ENCODE measurements around the gene STX4. TPM values are rescaled to one million over a fixed set of nuclear protein-coding genes. Genes with fewer than 3 reads are reported as not detected.
"Not testable (repeated sequence)": the region's sequence is repeated elsewhere in the genome, so short reads cannot be mapped to it uniquely, and the experiment has no call there.

Gene STX4
- total RNA-seq, 1 donor: 16.5 TPM

DNA sequence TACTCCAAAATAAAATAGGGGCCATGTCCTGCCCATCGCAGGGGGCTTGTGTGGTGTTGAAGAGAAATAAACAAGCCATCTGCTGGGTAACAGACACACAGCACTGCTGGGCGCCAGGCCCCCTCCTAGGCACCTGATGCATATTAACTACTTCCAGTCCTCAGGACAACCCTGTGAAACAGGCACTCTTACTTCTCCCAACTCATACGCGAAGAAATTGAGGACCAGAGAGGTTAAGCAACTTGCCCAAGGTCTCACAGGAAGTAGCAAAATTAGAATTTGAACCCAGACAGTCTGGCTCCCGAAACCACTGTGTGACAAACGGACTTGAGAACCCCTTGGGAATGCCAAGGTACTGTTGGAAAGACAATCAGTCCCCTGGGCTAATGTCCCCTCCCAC is 25.7 kb upstream of the STX4 start:
- H3K27me3 ChIP-seq (ENCODE audit: insufficient read depth, low read length): peaks cover 13% of the 10 kb centered on the region
- H3K9me3 ChIP-seq (ENCODE audit: low read depth, low read length): no peaks in the 10 kb centered on the region
- peaks cover 4% of the 10 kb centered on the region for H3K4me1 ChIP-seq (ENCODE audit: insufficient read depth, low read length)
- H3K4me3 ChIP-seq (ENCODE audit: low read length): no peak overlapping the region

DNA sequence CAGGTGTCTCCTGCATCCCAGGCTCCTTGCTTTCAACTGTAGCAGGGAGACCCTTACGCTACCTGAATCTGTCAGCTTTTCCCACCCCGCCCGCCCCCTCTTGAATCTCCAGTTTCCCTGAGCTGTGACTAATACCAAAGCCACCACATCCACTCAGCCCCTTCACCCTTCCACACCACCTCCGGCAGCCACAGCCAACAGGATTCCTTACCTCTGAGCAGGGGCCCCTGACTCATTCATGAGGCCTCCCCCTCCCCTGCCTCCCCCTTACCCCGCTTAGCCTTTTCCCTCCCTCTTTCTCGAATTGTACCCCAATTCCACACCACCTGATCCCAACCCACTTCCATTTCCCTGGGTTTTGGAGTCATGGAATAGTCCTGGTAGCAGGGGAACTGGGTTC is 25.2 kb upstream of the STX4 start:
- Histone ChIP-seq H3K9me3 (ENCODE audit: low read depth, low read length) (no peaks in the 10 kb centered on the region), H3K4me3 (ENCODE audit: low read length) (no peak overlapping the region), H3K4me1 (ENCODE audit: insufficient read depth, low read length) (peaks cover 4% of the 10 kb centered on the region), H3K27me3 (ENCODE audit: insufficient read depth, low read length) (peaks cover 13% of the 10 kb centered on the region)

DNA sequence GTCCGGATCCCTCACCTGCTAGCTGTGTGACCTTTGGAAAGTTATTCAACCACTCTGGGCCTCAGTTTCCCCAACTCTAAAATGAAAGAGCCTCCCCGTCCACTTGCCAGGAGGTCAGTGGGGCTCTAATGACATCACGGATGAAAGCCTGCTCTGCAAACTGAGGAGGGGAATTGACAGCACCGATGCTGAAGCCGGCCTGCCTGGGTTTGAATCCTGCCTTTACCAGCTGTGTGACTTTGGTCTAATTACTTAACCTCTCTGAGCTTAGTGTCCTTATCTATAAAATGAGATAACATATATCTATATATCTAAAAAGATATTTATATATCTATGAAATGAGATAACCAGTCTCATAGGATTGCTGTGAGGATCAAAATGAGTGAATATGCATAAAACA is 24.8 kb upstream of the STX4 start:
- no peak overlapping the region for H3K4me3 ChIP-seq (ENCODE audit: low read length)
- peaks cover 4% of the 10 kb centered on the region for H3K4me1 ChIP-seq (ENCODE audit: insufficient read depth, low read length)
- no peaks in the 10 kb centered on the region for H3K9me3 ChIP-seq (ENCODE audit: low read depth, low read length)
- H3K27me3 ChIP-seq (ENCODE audit: insufficient read depth, low read length): peaks cover 13% of the 10 kb centered on the region

DNA sequence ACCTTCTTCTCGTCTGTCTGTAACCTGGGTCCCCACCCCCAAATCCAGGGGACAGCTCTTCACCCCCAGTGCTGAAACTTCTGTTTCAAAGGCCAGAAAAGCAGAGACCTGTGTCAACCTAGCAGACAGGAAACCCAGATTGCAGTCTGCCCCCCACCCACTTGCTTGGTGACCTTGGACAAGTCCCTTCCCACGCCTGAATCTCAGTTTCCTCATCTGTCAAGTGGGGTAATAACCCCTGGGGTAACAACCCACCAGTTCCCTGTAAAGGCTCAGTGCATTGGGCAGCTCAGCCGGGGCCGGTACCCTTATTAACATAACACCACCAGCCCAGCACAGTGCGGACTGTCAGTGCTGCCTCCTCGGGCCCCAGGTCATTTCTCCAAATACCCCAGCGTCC is 24.2 kb upstream of the STX4 start:
- H3K4me1 ChIP-seq (ENCODE audit: insufficient read depth, low read length): peaks cover 4% of the 10 kb centered on the region
- H3K9me3 ChIP-seq (ENCODE audit: low read depth, low read length): no peaks in the 10 kb centered on the region
- H3K27me3 ChIP-seq (ENCODE audit: insufficient read depth, low read length): peaks cover 13% of the 10 kb centered on the region
- no peak overlapping the region for H3K4me3 ChIP-seq (ENCODE audit: low read length)

DNA sequence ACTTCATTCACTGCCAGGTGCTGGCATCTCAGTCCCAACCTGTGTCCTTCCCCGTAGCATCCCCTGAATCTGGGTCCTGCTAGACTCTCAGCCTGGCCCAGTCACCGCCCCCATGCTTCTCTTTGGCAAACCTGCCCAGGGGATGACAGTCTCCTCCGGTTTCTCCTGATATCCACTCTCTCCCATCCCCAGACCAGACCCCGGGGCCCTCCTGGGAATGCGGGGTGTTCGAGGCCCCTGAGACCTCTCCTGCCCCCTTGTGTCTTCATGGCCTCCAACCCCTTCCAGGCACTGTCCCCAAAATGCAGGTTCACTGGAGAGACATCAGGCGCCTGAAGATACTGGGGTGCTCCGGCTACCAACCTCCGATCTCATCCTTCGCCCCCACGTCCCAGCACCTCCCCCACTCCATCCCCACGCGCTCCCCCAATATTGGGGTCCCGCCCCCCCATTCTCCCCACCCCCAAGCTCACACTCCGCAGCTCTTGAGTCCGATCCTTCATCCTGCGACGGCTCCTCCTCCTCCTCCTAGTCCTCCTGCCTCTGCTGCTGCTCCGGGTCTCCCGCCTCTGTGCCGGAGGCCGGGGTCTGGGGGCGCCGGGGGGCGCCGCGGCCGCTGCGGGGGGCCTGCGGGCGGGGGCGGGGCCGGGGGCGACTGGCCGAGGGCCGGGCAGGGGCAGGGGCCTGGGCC is 23.3 kb upstream of the STX4 start:
- H3K9me3 ChIP-seq (ENCODE audit: low read depth, low read length): no peaks in the 10 kb centered on the region
- peaks cover 4% of the 10 kb centered on the region for H3K4me1 ChIP-seq (ENCODE audit: insufficient read depth, low read length)
- no peak overlapping the region for H3K4me3 ChIP-seq (ENCODE audit: low read length)
- H3K27me3 ChIP-seq (ENCODE audit: insufficient read depth, low read length): peaks cover 13% of the 10 kb centered on the region

DNA sequence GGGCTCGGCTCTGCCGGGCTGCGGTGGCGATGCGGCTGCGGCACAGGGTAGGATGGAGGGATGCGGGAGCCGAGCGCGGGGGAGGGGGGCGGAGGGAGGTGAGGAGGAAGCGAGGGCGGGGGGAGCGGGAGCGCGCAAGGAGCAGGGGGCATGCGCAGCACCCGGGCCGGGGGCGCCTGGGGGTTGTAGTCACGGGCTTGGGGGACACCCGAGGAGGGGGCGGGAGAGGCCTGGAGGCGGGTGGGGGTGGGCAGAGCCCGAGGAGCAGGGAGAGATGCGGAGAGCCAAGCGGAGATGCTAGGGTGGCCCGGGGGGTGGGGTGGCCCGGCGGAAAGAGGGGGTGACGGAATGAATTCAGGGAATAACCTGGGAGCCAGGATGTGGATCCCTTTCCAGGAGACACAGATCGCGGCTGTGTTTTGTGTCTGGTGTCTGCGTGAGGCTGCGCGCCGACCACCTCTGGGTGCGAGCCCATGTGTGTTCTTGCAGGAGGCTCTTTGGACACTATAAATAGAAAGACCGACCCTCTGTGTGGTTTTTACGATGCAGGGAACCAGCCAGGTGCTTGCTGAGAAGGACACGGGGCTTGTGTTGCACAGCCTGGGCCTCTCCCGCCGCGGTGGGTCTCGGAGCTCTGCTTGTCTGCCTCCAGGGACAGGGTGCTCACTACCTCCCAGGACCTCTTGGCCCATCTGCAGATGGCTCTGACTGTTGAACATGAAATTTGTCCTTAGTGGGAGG is 22.6 kb upstream of the STX4 start, which contains the start of gene STX1B:
Gene STX1B (minus strand): TSS at position 54 of the 741 bp plus-strand sequence. CDS start 242 bp downstream, outside the sequence.
- Histone ChIP-seq H3K27me3 (ENCODE audit: insufficient read depth, low read length) (peaks cover 13% of the 10 kb centered on the region), H3K4me3 (ENCODE audit: low read length) (no peak within 1 kb of the TSS), H3K4me1 (ENCODE audit: insufficient read depth, low read length) (peaks cover 4% of the 10 kb centered on the region), H3K9me3 (ENCODE audit: low read depth, low read length) (no peaks in the 10 kb centered on the region)

DNA sequence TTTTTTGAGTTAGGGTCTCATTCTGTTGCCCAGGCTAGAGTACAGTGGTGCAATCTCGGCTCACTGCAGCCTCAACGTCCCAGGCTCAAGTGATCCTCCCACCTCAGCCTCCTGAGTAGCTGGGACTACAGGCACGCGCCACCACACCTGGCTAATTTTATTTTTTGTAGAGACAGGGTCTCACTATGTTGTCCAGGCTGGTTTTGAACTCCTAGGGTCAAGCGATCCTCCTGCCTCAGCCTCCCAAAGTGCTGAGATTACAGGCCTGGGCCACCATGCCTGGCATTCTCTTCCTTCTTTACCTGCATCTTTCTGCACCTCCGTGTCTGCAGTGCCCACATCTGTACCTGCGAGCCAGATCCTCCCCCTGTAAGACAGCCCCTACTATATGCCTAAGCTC is 21.5 kb upstream of the STX4 start:
- H3K4me3 ChIP-seq (ENCODE audit: low read length); H3K9me3 ChIP-seq (ENCODE audit: low read depth, low read length); H3K4me1 ChIP-seq (ENCODE audit: insufficient read depth, low read length): not testable (repeated sequence)
- peaks cover 13% of the 10 kb centered on the region for H3K27me3 ChIP-seq (ENCODE audit: insufficient read depth, low read length)

DNA sequence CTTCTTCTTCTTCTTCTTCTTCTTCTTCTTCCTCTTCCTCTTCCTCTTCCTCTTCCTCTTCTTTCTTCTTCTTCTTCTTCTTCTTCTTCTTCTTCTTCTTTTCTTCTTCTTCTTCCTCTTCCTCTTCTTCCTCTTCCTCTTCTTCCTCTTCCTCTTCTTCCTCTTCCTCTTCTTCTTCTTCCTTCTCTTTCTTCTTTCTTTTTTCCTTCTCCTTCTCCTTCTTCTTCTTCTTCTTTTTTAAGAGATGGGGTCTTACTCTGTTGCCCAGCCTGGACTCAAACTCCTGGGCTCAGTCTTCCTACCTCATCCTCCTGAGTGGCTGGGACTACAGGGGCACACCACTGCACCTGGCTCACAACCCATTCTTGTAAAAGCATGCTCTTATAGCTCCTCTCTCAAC is 20.1 kb upstream of the STX4 start:
- H3K27me3 ChIP-seq (ENCODE audit: insufficient read depth, low read length): peaks cover 13% of the 10 kb centered on the region
- H3K4me1 ChIP-seq (ENCODE audit: insufficient read depth, low read length); H3K9me3 ChIP-seq (ENCODE audit: low read depth, low read length); H3K4me3 ChIP-seq (ENCODE audit: low read length): not testable (repeated sequence)

DNA sequence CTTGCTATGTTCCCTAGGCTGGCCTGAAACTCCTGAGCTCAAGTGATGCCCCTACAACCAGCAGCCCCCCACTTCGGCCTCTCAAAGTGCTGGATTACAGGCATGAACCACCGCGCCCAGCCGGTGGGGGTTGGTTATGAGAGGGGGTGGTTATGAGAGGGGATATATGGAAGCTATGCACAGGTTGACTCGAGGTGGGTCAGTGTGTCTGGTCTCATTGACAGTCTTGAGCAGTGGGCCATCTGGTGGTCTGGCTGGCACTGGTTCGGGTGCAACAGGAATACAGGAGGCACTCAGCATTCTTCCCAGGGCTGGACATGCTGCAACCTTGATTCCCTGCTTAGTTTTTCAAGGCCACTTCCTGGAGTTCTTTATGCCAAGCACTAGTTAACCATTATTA is 17.3 kb upstream of the STX4 start:
- peaks cover 7% of the 10 kb centered on the region for H3K27me3 ChIP-seq (ENCODE audit: insufficient read depth, low read length)

DNA sequence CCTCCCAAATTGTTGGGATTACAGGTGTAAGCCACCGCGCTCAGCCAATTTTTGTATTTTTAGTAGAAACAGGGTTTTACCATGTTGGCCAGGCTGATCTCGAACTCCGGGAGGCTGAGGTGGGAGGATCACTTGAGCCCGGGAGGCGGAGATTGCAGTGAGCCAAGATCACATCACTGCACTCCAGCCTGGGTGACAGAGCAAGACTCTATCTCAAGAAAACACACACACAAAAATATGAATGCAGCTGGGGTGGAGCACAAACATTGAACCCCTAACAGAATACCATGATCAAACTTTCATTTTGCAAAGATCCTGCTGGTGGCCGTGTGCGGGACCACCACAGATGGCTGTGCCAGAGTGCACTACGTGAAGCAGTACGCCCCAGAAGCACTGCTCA is 15.6 kb upstream of the STX4 start:
- H3K9me3 ChIP-seq (ENCODE audit: low read depth, low read length); H3K4me3 ChIP-seq (ENCODE audit: low read length): not testable (repeated sequence)

More for the DNA sequence above, 17.3 kb upstream of the STX4 start:
- Histone ChIP-seq H3K9me3 (ENCODE audit: low read depth, low read length) (no peaks in the 10 kb centered on the region), H3K4me3 (ENCODE audit: low read length) (no peak overlapping the region), H3K4me1 (ENCODE audit: insufficient read depth, low read length) (peaks cover 1% of the 10 kb centered on the region)

DNA sequence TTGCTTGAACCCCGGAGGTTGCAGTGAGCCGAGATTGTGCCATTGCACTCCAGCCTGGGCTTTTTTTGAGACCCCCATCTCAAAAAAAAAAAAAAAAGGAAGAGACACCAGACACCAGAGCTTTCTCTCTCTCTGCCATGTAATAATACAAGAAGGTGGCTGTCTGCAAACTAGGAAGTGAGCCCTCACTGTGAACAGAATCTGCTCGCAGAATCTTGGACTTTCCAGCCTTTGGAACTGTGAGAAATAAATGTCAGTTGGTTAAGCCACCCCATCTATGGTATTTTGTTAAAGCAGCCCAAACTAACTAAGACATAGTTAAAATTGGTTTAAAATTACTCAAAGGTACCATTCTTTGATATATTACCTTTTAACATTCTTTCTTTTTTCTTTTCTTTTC is 12.8 kb upstream of the STX4 start:
- no peaks in the 10 kb centered on the region for H3K9me3 ChIP-seq (ENCODE audit: low read depth, low read length)
- no peaks in the 10 kb centered on the region for H3K27me3 ChIP-seq (ENCODE audit: insufficient read depth, low read length)
- no peaks in the 10 kb centered on the region for H3K4me1 ChIP-seq (ENCODE audit: insufficient read depth, low read length)
- H3K4me3 ChIP-seq (ENCODE audit: low read length): no peak overlapping the region

More for the DNA sequence above, 15.6 kb upstream of the STX4 start:
- H3K27me3 ChIP-seq (ENCODE audit: insufficient read depth, low read length); H3K4me1 ChIP-seq (ENCODE audit: insufficient read depth, low read length): not testable (repeated sequence)

DNA sequence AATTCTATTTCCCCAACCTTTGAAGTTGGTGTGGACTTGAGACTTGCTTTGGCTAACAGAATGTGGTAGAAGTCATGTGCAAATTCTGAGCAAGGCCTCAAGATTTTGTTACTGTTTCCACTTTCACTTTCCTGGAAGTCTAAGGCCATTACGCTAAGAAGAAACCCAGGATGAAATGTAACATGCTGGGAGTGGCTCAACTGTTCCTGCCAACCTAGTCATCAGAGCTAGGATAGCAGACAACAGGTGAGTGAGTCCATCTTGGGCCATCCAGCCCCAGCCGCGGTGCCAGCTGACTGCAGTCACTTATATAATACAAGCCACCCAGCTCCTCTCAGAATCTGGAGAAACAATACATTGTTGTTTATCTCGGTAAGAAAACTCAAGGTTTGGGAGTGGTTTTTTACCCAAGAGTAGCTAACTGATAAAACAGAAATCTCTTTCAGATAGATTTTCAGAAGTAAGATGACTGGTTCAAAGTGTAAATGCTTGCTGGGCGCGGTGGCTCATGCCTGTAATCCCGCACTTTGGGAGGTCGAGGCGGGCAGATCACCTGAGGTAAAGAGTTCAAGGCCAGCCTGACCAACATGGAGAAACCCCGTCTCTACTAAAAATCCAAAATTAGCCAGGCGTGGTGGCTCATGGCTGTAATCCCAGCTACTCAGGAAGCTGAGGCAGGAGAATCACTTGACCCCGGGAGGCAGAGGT is 10.7 kb upstream of the STX4 start:
- Histone ChIP-seq H3K9me3 (ENCODE audit: low read depth, low read length) (no peaks in the 10 kb centered on the region), H3K4me1 (ENCODE audit: insufficient read depth, low read length) (no peaks in the 10 kb centered on the region), H3K4me3 (ENCODE audit: low read length) (no peak overlapping the region), H3K27me3 (ENCODE audit: insufficient read depth, low read length) (no peaks in the 10 kb centered on the region)

DNA sequence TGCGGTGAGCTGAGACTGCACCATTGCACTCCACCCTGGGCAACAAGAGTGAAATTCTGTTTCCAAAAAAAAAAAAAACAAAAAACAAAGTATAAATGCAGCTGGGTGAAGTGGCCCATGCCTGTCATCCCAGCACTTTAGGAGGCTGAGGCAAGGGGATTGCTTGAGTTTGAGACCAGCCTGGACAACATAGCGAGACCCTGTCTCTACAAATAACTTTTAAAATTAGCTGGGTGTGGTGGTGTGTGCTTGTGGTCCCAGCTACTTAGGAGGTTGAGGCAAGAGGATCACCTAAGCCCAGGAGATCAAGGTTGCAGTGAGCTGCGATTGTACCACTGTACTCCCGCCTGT is 10.1 kb upstream of the STX4 start:
- no peaks in the 10 kb centered on the region for H3K4me1 ChIP-seq (ENCODE audit: insufficient read depth, low read length)
- H3K9me3 ChIP-seq (ENCODE audit: low read depth, low read length): no peaks in the 10 kb centered on the region
- no peaks in the 10 kb centered on the region for H3K27me3 ChIP-seq (ENCODE audit: insufficient read depth, low read length)
- H3K4me3 ChIP-seq (ENCODE audit: low read length): no peak overlapping the region

DNA sequence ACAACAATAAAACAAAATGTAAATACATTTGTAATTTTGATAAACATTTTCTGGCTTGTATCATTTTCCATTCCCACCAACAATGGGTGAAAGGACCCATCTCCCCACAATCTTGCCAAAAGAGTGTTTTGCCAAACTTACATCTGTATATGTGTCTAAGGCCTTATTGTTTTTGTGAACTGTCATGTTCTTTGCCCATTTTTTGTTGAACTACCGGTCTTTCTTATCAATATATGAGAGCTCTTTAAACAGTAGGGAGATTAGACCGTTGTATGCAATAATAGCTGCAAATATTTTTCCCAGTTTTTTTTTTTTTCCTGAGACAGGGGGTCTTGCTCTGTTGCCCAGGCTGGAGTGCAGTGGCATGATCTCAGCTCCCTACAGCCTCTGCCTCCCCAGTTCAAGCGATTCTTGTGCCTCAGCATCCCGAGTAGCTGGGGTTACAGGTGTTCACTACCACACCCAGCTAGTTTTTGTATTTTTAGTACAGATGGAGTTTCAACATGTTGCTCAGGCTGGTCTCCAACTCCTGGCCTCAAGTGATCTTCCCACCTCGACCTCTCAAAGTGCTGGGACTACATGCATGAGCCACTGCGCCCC is 9.6 kb upstream of the STX4 start:
- no peaks in the 10 kb centered on the region for H3K9me3 ChIP-seq (ENCODE audit: low read depth, low read length)
- no peaks in the 10 kb centered on the region for H3K4me1 ChIP-seq (ENCODE audit: insufficient read depth, low read length)
- H3K27me3 ChIP-seq (ENCODE audit: insufficient read depth, low read length): no peaks in the 10 kb centered on the region
- H3K4me3 ChIP-seq (ENCODE audit: low read length): no peak overlapping the region

DNA sequence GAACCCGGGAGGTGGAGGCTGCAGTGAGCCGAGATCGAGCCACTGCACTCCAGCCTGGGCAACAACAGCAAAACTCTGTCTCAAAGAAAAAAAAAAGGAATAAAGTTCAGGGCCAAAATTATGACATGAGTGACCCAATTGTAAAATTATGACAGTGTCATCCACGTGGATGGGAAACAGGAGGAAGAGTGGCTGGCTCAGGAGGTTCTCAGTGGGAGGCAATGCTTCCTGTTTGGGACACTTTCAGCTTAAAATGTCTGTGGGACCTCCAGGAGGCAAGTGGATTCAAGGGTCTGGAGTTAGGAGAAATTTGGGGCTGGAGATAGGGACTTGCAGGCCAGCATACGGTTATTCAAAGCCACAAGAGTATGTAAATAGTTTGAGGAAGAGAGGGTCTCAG is 8.0 kb upstream of the STX4 start:
- H3K4me1 ChIP-seq (ENCODE audit: insufficient read depth, low read length): no peaks in the 10 kb centered on the region
- no peaks in the 10 kb centered on the region for H3K9me3 ChIP-seq (ENCODE audit: low read depth, low read length)
- H3K27me3 ChIP-seq (ENCODE audit: insufficient read depth, low read length): no peaks in the 10 kb centered on the region
- no peak overlapping the region for H3K4me3 ChIP-seq (ENCODE audit: low read length)
